ENCODE measurements around the gene LMAN1L. TPM values are rescaled to one million over a fixed set of nuclear protein-coding genes. Genes with fewer than 3 reads are reported as not detected.

LMAN1L gene
- total RNA-seq, 2 experiments from 2014 or later: 0.56 to 0.93 TPM

DNA sequence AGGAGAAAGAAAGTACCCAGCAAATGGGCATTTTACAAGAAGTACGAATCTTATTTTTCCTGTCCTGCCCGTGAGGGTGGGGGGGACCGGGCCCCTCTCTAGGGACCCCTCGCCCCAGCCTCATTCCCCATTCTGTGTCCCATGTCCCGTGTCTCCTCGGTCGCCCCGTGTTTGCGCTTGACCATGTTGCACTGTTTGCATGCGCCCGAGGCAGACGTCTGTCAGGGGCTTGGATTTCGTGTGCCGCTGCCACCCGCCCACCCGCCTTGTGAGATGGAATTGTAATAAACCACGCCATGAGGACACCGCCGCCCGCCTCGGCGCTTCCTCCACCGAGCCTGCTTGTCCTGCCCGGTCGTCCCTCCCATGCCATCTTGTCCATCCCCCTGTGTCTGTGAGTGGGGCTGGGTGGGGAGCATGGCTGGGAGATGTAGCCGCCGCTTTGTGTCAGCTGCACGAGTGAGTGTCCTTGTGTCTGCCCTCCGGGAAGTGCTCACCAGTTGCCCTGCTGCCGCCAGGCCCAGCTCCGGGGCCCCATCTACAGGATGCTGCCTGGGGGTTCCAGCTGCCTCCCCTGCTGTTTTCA is 9.7 kb upstream of the LMAN1L start:
- ATAC-seq (ENCODE audit: poor library complexity) (no peak), DNase-seq (no peak)
- Histone ChIP-seq H3K27ac (ENCODE audit: low read depth in 1 of 2, low read length in 2 of 2) (no peak overlapping the region), H3K4me1 (ENCODE audit: insufficient read depth, low read length) (peaks cover 48% of the 10 kb centered on the region), H3K9me3 (ENCODE audit: control insufficient read depth in 1 of 2, insufficient read depth in 1 of 2, low read length in 2 of 2) (no peaks in the 10 kb centered on the region), H3K27me3 (ENCODE audit: control insufficient read depth in 1 of 2, insufficient read depth in 2 of 2, low read length in 2 of 2) (no peaks in the 10 kb centered on the region), H3K36me3 (ENCODE audit: insufficient read depth, low read length) (peaks cover 62% of the 10 kb centered on the region), H3K4me3 (ENCODE audit: low read length) (no peak overlapping the region)
- ChIA-PET CTCF (interaction anchor here (0.5 to 2.8 kb wide), 3 partner anchors 10 to 59 kb away, joined by 3 to 12 read pairs (median 5); no protein-coding TSS in a partner anchor), POLR2A (interaction anchor here (33.5 kb wide), 1 partner anchor 24 kb away, joined by 925 read pairs; the partner anchor contains the start of gene CSK)
- Mint-ChIP-seq H3K4me1 (ENCODE audit: low read depth) (peaks cover 39% of the 10 kb centered on the region), H3K4me3 (no peak overlapping the region), H3K9me3 (no peaks in the 10 kb centered on the region), H3K27ac (no peak overlapping the region), H3K27me3 (no peaks in the 10 kb centered on the region), H3K36me3 (ENCODE audit: low read depth) (peaks cover 59% of the 10 kb centered on the region)
- TF ChIP-seq, protein P1, sequence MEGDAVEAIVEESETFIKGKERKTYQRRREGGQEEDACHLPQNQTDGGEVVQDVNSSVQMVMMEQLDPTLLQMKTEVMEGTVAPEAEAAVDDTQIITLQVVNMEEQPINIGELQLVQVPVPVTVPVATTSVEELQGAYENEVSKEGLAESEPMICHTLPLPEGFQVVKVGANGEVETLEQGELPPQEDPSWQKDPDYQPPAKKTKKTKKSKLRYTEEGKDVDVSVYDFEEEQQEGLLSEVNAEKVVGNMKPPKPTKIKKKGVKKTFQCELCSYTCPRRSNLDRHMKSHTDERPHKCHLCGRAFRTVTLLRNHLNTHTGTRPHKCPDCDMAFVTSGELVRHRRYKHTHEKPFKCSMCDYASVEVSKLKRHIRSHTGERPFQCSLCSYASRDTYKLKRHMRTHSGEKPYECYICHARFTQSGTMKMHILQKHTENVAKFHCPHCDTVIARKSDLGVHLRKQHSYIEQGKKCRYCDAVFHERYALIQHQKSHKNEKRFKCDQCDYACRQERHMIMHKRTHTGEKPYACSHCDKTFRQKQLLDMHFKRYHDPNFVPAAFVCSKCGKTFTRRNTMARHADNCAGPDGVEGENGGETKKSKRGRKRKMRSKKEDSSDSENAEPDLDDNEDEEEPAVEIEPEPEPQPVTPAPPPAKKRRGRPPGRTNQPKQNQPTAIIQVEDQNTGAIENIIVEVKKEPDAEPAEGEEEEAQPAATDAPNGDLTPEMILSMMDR (IDR thresholded peaks at IDR 0.05): no peak
- intact Hi-C loops (cut with DNase I, micrococcal nuclease): loop anchor here in 1 of 2 experiments (5.0 kb wide), 1 partner anchor 34 kb away; no protein-coding TSS in a partner anchor

DNA sequence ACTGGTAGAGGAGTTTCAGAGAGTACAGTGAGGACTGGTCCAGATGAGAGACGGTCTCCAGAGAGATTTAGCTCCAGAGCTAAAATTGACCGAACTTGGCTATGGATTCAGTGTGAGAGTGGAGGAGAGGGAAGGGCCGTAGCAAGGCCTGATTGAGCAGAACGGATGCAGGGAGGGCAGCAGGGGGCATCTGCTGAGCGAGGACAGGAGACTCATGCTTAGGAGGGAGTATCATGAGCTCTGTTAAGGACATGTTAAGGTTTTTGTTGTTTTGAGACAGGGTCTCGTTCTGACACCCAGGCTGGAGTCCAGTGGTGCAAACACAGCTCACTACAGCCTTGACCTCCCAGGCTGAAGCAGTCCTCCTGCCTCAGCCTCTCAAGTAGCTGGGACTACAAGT is 7.7 kb upstream of the LMAN1L start:
- Mint-ChIP-seq H3K4me1 (ENCODE audit: low read depth) (peaks cover 35% of the 10 kb centered on the region), H3K9me3 (no peaks in the 10 kb centered on the region), H3K4me3 (no peak overlapping the region), H3K36me3 (ENCODE audit: low read depth) (peaks cover 40% of the 10 kb centered on the region), H3K27ac (peak overlapping the region; percentile 58), H3K27me3 (no peaks in the 10 kb centered on the region)
- Histone ChIP-seq H3K36me3 (ENCODE audit: insufficient read depth, low read length) (peaks cover 42% of the 10 kb centered on the region), H3K4me1 (ENCODE audit: insufficient read depth, low read length) (peaks cover 44% of the 10 kb centered on the region), H3K27ac (ENCODE audit: low read depth in 1 of 2, low read length in 2 of 2) (no peak overlapping the region), H3K4me3 (ENCODE audit: low read length) (no peak overlapping the region), H3K9me3 (ENCODE audit: control insufficient read depth in 1 of 2, insufficient read depth in 1 of 2, low read length in 2 of 2) (no peaks in the 10 kb centered on the region), H3K27me3 (ENCODE audit: control insufficient read depth in 1 of 2, insufficient read depth in 2 of 2, low read length in 2 of 2) (no peaks in the 10 kb centered on the region)
- CTCF ChIA-PET: interaction anchor here (0.7 to 2.8 kb wide), 8 partner anchors 12 to 183 kb away, joined by 3 to 12 read pairs (median 4); no protein-coding TSS in a partner anchor
- no peak for DNase-seq
- intact Hi-C loops (cut with DNase I, micrococcal nuclease): loop anchor here in 1 of 2 experiments (5.0 kb wide), 1 partner anchor 32 kb away; no protein-coding TSS in a partner anchor
- TF ChIP-seq, protein P1 (IDR thresholded peaks at IDR 0.05): no peak
- POLR2A ChIA-PET: interaction anchor here (0.9 to 33.5 kb wide), 3 partner anchors 14 to 173 kb away, joined by 3 to 925 read pairs (median 6); partner anchors contain the start of gene CSK
- no peak for ATAC-seq (ENCODE audit: poor library complexity)

DNA sequence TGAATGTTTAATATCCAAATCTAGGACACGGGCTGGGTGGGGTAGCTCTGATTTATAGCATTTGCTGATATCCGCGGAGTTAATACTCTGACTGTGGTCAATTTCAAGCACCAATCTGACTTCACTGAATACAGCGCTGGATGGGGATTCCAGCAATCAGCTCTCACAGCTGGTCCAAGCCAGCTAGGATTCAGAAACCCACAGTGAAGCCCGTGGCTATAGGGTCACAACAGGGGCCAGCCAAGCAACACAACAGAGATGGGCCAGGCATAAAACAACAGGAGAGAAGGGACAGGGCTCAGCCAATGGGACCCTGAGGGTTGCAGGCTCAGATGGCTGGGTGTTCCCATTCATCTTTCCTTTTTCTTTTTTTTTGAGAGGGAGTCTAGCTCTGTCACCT is 5.4 kb upstream of the LMAN1L start:
- TF ChIP-seq, protein P1 (IDR thresholded peaks at IDR 0.05): no peak
- intact Hi-C loops (cut with DNase I, micrococcal nuclease): no loop called here
- Mint-ChIP-seq H3K36me3 (ENCODE audit: low read depth) (peaks cover 16% of the 10 kb centered on the region), H3K4me1 (ENCODE audit: low read depth) (peaks cover 30% of the 10 kb centered on the region), H3K27me3 (no peaks in the 10 kb centered on the region), H3K27ac (peak overlapping the region; percentile 63), H3K9me3 (no peaks in the 10 kb centered on the region), H3K4me3 (no peak overlapping the region)
- peak overlapping the region; percentile 22 to 41 for H3K27ac ChIP-seq (ENCODE audit: low read depth in 1 of 2, low read length in 2 of 2)
- peaks cover 18% of the 10 kb centered on the region for H3K36me3 ChIP-seq (ENCODE audit: insufficient read depth, low read length)
- H3K4me3 ChIP-seq (ENCODE audit: low read length): no peak overlapping the region
- DNase-seq (no peak), ATAC-seq (ENCODE audit: poor library complexity) (no peak)
- H3K4me1 ChIP-seq (ENCODE audit: insufficient read depth, low read length): peaks cover 33% of the 10 kb centered on the region
- CTCF ChIA-PET: interaction anchor here (1.2 kb wide), 1 partner anchor 36 kb away, joined by 3 read pairs; no protein-coding TSS in a partner anchor
- no peaks in the 10 kb centered on the region for H3K27me3 ChIP-seq (ENCODE audit: control insufficient read depth in 1 of 2, insufficient read depth in 2 of 2, low read length in 2 of 2)
- POLR2A ChIA-PET: interaction anchor here (1.4 to 33.5 kb wide), 2 partner anchors 28 to 38 kb away, joined by 6 to 925 read pairs; partner anchors contain the start of gene CSK
- H3K9me3 ChIP-seq (ENCODE audit: control insufficient read depth in 1 of 2, insufficient read depth in 1 of 2, low read length in 2 of 2): no peaks in the 10 kb centered on the region

Data from CD4-positive, alpha-beta T cell (primary cell).